Measurements from ENCODE around the gene PRPH.
A peak's percentile ranks its signal among the peaks of the same experiment; 100 is the strongest.
"Not testable (repeated sequence)": the region's sequence is repeated elsewhere in the genome, so short reads cannot be mapped to it uniquely, and the experiment has no call there.

The PRPH gene
- 0 reads per million in 2 donors for total RNA-seq

- DNase-seq: no peak
Observed at GRCh38 chr12:49295082-49295936, at the start of gene PRPH. PRPH (plus strand) TSS chr12:49295147; CDS start chr12:49295201, 54 bp downstream.

GRCh38 chr12:49251357-49251756 is 43.6 kb upstream of the PRPH start:
- DNase-seq: no peak

- no peak for DNase-seq
Observed at GRCh38 chr12:49253033-49253623, 41.8 kb upstream of the PRPH start.

- DNase-seq: not testable (repeated sequence)
Observed at GRCh38 chr12:49255456-49255855, 39.5 kb upstream of the PRPH start.

GRCh38 chr12:49255857-49256637 is 38.9 kb upstream of the PRPH start:
- DNase-seq: no peak

- not testable (repeated sequence) for DNase-seq
Observed at GRCh38 chr12:49257508-49258184, 37.3 kb upstream of the PRPH start.

GRCh38 chr12:49259452-49259851 is 35.5 kb upstream of the PRPH start:
- no peak for DNase-seq

- DNase-seq: no peak
Observed at GRCh38 chr12:49260166-49260565, 34.8 kb upstream of the PRPH start.

- DNase-seq: no peak
Observed at GRCh38 chr12:49260571-49261363, 34.2 kb upstream of the PRPH start.

- no peak for DNase-seq
Observed at GRCh38 chr12:49261721-49262120, 33.2 kb upstream of the PRPH start.

GRCh38 chr12:49263400-49263763 is 31.6 kb upstream of the PRPH start:
- DNase-seq: no peak

- DNase-seq: peak; percentile 35
Observed at GRCh38 chr12:49264466-49264872, 30.5 kb upstream of the PRPH start.

- peak; percentile 77 for DNase-seq
Observed at GRCh38 chr12:49264873-49265792, 29.8 kb upstream of the PRPH start, which contains the start of gene TUBA1C. TUBA1C (plus strand) TSS chr12:49265082; CDS start chr12:49265182, 100 bp downstream.

- DNase-seq: not testable (repeated sequence)
Observed at GRCh38 chr12:49269191-49269590, 25.8 kb upstream of the PRPH start.

- no peak for DNase-seq
Observed at GRCh38 chr12:49272790-49273725, 21.9 kb upstream of the PRPH start.

GRCh38 chr12:49273726-49274395 is 21.1 kb upstream of the PRPH start:
- DNase-seq: no peak

GRCh38 chr12:49274396-49275069 is 20.4 kb upstream of the PRPH start:
- DNase-seq: no peak
